Measurements from ENCODE around the gene ZBTB17. TPM values are rescaled to one million over a fixed set of nuclear protein-coding genes. Genes with fewer than 3 reads are reported as not detected.

ZBTB17 gene
- total RNA-seq, 8 experiments from 2014 or later, result 18.2 to 48.9 (median 38.4) TPM

- Histone ChIP-seq H3K27ac (no peak overlapping the region), H3K4me3 (no peak overlapping the region), H3K4me1 (replicated peaks in 1 of 2) (peaks cover 6 to 8% of the 10 kb centered on the region in 2 donors)
- in situ Hi-C loops (cut with MboI; ENCODE audit: low pct_unique_long_range_greater_than_20kb in 2 of 9, low sequenced_read_pairs in 9 of 9, unreplicated experiment in 9 of 9), result loop anchor here in 1 of 9 experiments (25.0 kb wide), 1 partner anchor 160 kb away; the partner anchor contains the start of gene UQCRHL
- WGBS, 10 experiments, result 20 to 100% (median 73%) methylated on average over 1 of the region's 1 CpG; no CpG with 5 or more reads in 5 of the 10 experiments
- ATAC-seq (replicated peaks in 6 of 8), result no peak
Observed at GRCh38 chr1:15972409-15972808, 3.5 kb downstream of the ZBTB17 start.

GRCh38 chr1:15970911-15971310, 5.0 kb downstream of the ZBTB17 start:
- no peak for ATAC-seq (replicated peaks in 6 of 8)
- Histone ChIP-seq H3K4me1 (replicated peaks in 1 of 2) (peaks cover 6 to 8% of the 10 kb centered on the region in 2 donors), H3K27ac (no peak overlapping the region), H3K4me3 (no peak overlapping the region)
- in situ Hi-C loops (cut with MboI; ENCODE audit: low pct_unique_long_range_greater_than_20kb in 2 of 9, low sequenced_read_pairs in 9 of 9, unreplicated experiment in 9 of 9), result loop anchor here in 1 of 9 experiments (25.0 kb wide), 1 partner anchor 159 kb away; the partner anchor contains the start of gene UQCRHL

GRCh38 chr1:15969321-15969880, 6.5 kb downstream of the ZBTB17 start:
- Histone ChIP-seq H3K27ac (no peak overlapping the region), H3K4me3 (no peak overlapping the region), H3K4me1 (replicated peaks in 1 of 2) (peaks cover under 1 to 1% of the 10 kb centered on the region in 2 donors)
- in situ Hi-C loops (cut with MboI; ENCODE audit: low pct_unique_long_range_greater_than_20kb in 2 of 9, low sequenced_read_pairs in 9 of 9, unreplicated experiment in 9 of 9), result loop anchor here in 1 of 9 experiments (25.0 kb wide), 1 partner anchor 157 kb away; the partner anchor contains the start of gene UQCRHL
- no peak for ATAC-seq (replicated peaks in 6 of 8)
- 100% methylated on average over 2 to 4 of the region's 13 CpGs; no CpG with 5 or more reads in 7 of the 10 experiments for WGBS, 10 experiments

- WGBS, 10 experiments, result 86 to 100% (median 93%) methylated on average over 2 to 5 of the region's 5 CpGs; no CpG with 5 or more reads in 4 of the 10 experiments
- in situ Hi-C loops (cut with MboI; ENCODE audit: low pct_unique_long_range_greater_than_20kb in 2 of 9, low sequenced_read_pairs in 9 of 9, unreplicated experiment in 9 of 9), result loop anchor here in 1 of 9 experiments (25.0 kb wide), 1 partner anchor 156 kb away; the partner anchor contains the start of gene UQCRHL
- no peak for ATAC-seq (replicated peaks in 6 of 8)
- no peak overlapping the region for H3K4me3 ChIP-seq
- no peak overlapping the region for H3K27ac ChIP-seq
- no peaks in the 10 kb centered on the region for H3K4me1 ChIP-seq (replicated peaks in 1 of 2)
Observed at GRCh38 chr1:15968172-15968571, 7.7 kb downstream of the ZBTB17 start.

GRCh38 chr1:15966956-15967344, 9.0 kb downstream of the ZBTB17 start:
- 91 to 100% (median 96%) methylated on average over 1 to 6 of the region's 6 CpGs; no CpG with 5 or more reads in 3 of the 10 experiments for WGBS, 10 experiments
- no peak overlapping the region for H3K27ac ChIP-seq
- in situ Hi-C loops (cut with MboI; ENCODE audit: low pct_unique_long_range_greater_than_20kb in 2 of 9, low sequenced_read_pairs in 9 of 9, unreplicated experiment in 9 of 9), result loop anchor here in 1 of 9 experiments (25.0 kb wide), 1 partner anchor 155 kb away; the partner anchor contains the start of gene UQCRHL
- H3K4me3 ChIP-seq, result no peak overlapping the region
- no peak for ATAC-seq (replicated peaks in 6 of 8)
- H3K4me1 ChIP-seq (replicated peaks in 1 of 2), result no peaks in the 10 kb centered on the region

GRCh38 chr1:15966081-15966955, 9.6 kb downstream of the ZBTB17 start:
- Histone ChIP-seq H3K27ac (no peak overlapping the region), H3K4me3 (no peak overlapping the region), H3K4me1 (replicated peaks in 1 of 2) (no peaks in the 10 kb centered on the region)
- 36 to 93% (median 80%) methylated on average over 2 to 17 of the region's 18 CpGs for whole genome bisulfite sequencing, 10 experiments
- in situ Hi-C loops (cut with MboI; ENCODE audit: low pct_unique_long_range_greater_than_20kb in 2 of 9, low sequenced_read_pairs in 9 of 9, unreplicated experiment in 9 of 9), result loop anchor here in 1 of 9 experiments (25.0 kb wide), 1 partner anchor 154 kb away; the partner anchor contains the start of gene UQCRHL
- peak in 2 of 8 experiments; percentile 37 to 52 for ATAC-seq (replicated peaks in 6 of 8)

GRCh38 chr1:15965228-15965767, 10.6 kb downstream of the ZBTB17 start:
- Histone ChIP-seq H3K4me1 (replicated peaks in 1 of 2) (no peaks in the 10 kb centered on the region), H3K27ac (no peak overlapping the region), H3K4me3 (no peak overlapping the region)
- in situ Hi-C loops (cut with MboI; ENCODE audit: low pct_unique_long_range_greater_than_20kb in 2 of 9, low sequenced_read_pairs in 9 of 9, unreplicated experiment in 9 of 9), result loop anchor here in 1 of 9 experiments (25.0 kb wide), 1 partner anchor 153 kb away; the partner anchor contains the start of gene UQCRHL
- 8 to 98% (median 88%) methylated on average over 4 to 7 of the region's 7 CpGs for WGBS, 10 experiments
- ATAC-seq (replicated peaks in 6 of 8), result peak in 4 of 8 experiments; percentile 34 to 51 (median 38)

- H3K4me1 ChIP-seq (replicated peaks in 1 of 2), result no peaks in the 10 kb centered on the region
- ATAC-seq (replicated peaks in 6 of 8), result peak in 4 of 8 experiments; percentile 19 to 75 (median 45)
- no peak overlapping the region for H3K27ac ChIP-seq
- WGBS, 10 experiments, result 42 to 92% (median 86%) methylated on average over 2 to 10 of the region's 10 CpGs
- in situ Hi-C loops (cut with MboI; ENCODE audit: low pct_unique_long_range_greater_than_20kb in 2 of 9, low sequenced_read_pairs in 9 of 9, unreplicated experiment in 9 of 9), result loop anchor here in 1 of 9 experiments (25.0 kb wide), 1 partner anchor 152 kb away; the partner anchor contains the start of gene UQCRHL
- no peak overlapping the region for H3K4me3 ChIP-seq
Observed at GRCh38 chr1:15963968-15964648, 11.8 kb downstream of the ZBTB17 start.

GRCh38 chr1:15963363-15963967, 12.4 kb downstream of the ZBTB17 start:
- Histone ChIP-seq H3K27ac (no peak overlapping the region), H3K4me1 (replicated peaks in 1 of 2) (no peaks in the 10 kb centered on the region), H3K4me3 (no peak overlapping the region)
- in situ Hi-C loops (cut with MboI; ENCODE audit: low pct_unique_long_range_greater_than_20kb in 2 of 9, low sequenced_read_pairs in 9 of 9, unreplicated experiment in 9 of 9), result loop anchor here in 1 of 9 experiments (25.0 kb wide), 1 partner anchor 151 kb away; the partner anchor contains the start of gene UQCRHL
- ATAC-seq (replicated peaks in 6 of 8), result no peak

GRCh38 chr1:15962671-15963362, 13.1 kb downstream of the ZBTB17 start:
- no peak overlapping the region for H3K27ac ChIP-seq
- H3K4me3 ChIP-seq, result no peak overlapping the region
- no peaks in the 10 kb centered on the region for H3K4me1 ChIP-seq (replicated peaks in 1 of 2)
- in situ Hi-C loops (cut with MboI; ENCODE audit: low pct_unique_long_range_greater_than_20kb in 2 of 9, low sequenced_read_pairs in 9 of 9, unreplicated experiment in 9 of 9), result loop anchor here in 1 of 9 experiments (25.0 kb wide), 1 partner anchor 151 kb away; the partner anchor contains the start of gene UQCRHL
- 82 to 100% (median 92%) methylated on average over 1 to 8 of the region's 8 CpGs; no CpG with 5 or more reads in 2 of the 10 experiments for WGBS, 10 experiments
- no peak for ATAC-seq (replicated peaks in 6 of 8)

GRCh38 chr1:15962176-15962575, 13.7 kb downstream of the ZBTB17 start:
- ATAC-seq (replicated peaks in 6 of 8), result no peak
- WGBS, 10 experiments, result 91 to 100% (median 93%) methylated on average over 3 to 6 of the region's 6 CpGs; no CpG with 5 or more reads in 3 of the 10 experiments
- in situ Hi-C loops (cut with MboI; ENCODE audit: low pct_unique_long_range_greater_than_20kb in 2 of 9, low sequenced_read_pairs in 9 of 9, unreplicated experiment in 9 of 9), result loop anchor here in 1 of 9 experiments (25.0 kb wide), 1 partner anchor 150 kb away; the partner anchor contains the start of gene UQCRHL
- H3K4me3 ChIP-seq, result no peak overlapping the region
- H3K4me1 ChIP-seq (replicated peaks in 1 of 2), result no peaks in the 10 kb centered on the region
- no peak overlapping the region for H3K27ac ChIP-seq
